HepG2 (cell line): ENCODE results near the gene SYNM. TPM values are rescaled to one million over a fixed set of nuclear protein-coding genes. Genes with fewer than 3 reads are reported as not detected.

Experiments used
- BHLHE40 ChIP-seq: IDR thresholded peaks from 2 replicates; pipeline ENCODE4 v1.6.1; 2011; ENCODE audit warnings: low read length, improper control_type of control experiment
- CBX2 ChIP-seq, 2 experiments: fragments of 200-600 bp in 1 of 2; sonication (generic); formaldehyde crosslinking in 1 of 2; IDR thresholded peaks; 2 replicates each; pipeline versions ENCODE4 v1.7.0 to v1.8.1; 2018 to 2022; ENCODE audit warnings: low read depth in 2 of 2, low read length in 1 of 2, mild to moderate bottlenecking in 1 of 2, missing genetic modification reagents in 1 of 2
- EZH2 ChIP-seq: conservative IDR thresholded peaks from 2 replicates; pipeline ENCODE4 v1.6.1; 2012; ENCODE audit warnings: mild to moderate bottlenecking, low read depth, low read length, moderate library complexity
- FOXK1 ChIP-seq: sonication (generic); formaldehyde crosslinking; IDR thresholded peaks from 2 replicates; pipeline ENCODE4 v1.4.0; 2020; ENCODE audit warnings: low read depth, missing genetic modification reagents, borderline replicate concordance
- GABPB1 ChIP-seq: IDR thresholded peaks from 2 replicates; pipeline ENCODE4 v1.6.1; 2016; ENCODE audit warnings: mild to moderate bottlenecking, missing genetic modification reagents, moderate library complexity, missing compliant biosample characterization
- MEIS2 ChIP-seq: sonication (generic); formaldehyde crosslinking; IDR thresholded peaks from 2 replicates; pipeline ENCODE4 v1.9.0; 2021; ENCODE audit warnings: mild to moderate bottlenecking, missing genetic modification reagents
- RAD21 ChIP-seq: fragments of 450-650 bp; formaldehyde crosslinking; IDR thresholded peaks from 2 replicates; pipeline ENCODE4 v1.5.0; 2020; ENCODE audit warnings: mild to moderate bottlenecking
- SAFB2 ChIP-seq: sonication (generic); formaldehyde crosslinking; IDR thresholded peaks from 2 replicates; pipeline ENCODE4 v1.5.1; 2020; ENCODE audit warnings: missing genetic modification reagents, low read depth, mild to moderate bottlenecking, borderline replicate concordance
- SALL1 ChIP-seq: sonication (generic); formaldehyde crosslinking; IDR thresholded peaks from 2 replicates; pipeline ENCODE4 v1.8.0; 2022; ENCODE audit warnings: mild to moderate bottlenecking, missing genetic modification reagents
- SRF ChIP-seq: IDR thresholded peaks from 2 replicates; pipeline ENCODE4 v1.6.1; 2011; ENCODE audit warnings: mild to moderate bottlenecking, low read depth, low read length, moderate library complexity
- ZNF124 ChIP-seq: sonication (generic); formaldehyde crosslinking; IDR thresholded peaks from 2 replicates; pipeline ENCODE4 v1.4.0; 2020; ENCODE audit warnings: missing genetic modification reagents
- ZNF44 ChIP-seq: sonication (generic); formaldehyde crosslinking; IDR thresholded peaks from 2 replicates; pipeline ENCODE4 v1.5.1; 2020; ENCODE audit warnings: mild to moderate bottlenecking, missing genetic modification reagents
- polyA plus RNA-seq, 8 experiments: library from polyadenylated mRNA; depleted of rRNA in 3 of 8; stranded (reverse) in 7 of 8; unstranded in 1 of 8; fragments of >200 nt; fragmentation: Illumina TruSeq in 4 of 8; extraction: Trizol in 4 of 8; gene quantifications; 2 replicates each; pipeline versions ENCODE4 v1.2.1 to v1.2.3, GENCODE V29; 2011 to 2016; ENCODE audit warnings: low read depth in 4 of 8, missing spikeins in 1 of 8, mixed read lengths in 1 of 8; ENCODE audit not compliant: insufficient read depth in 1 of 8
- total RNA-seq, 5 experiments: library from RNA; depleted of rRNA; stranded (reverse); fragments of >200 nt; fragmentation: Illumina TruSeq; extraction: Trizol; gene quantifications; 2 replicates each; pipeline ENCODE4 v1.2.3, GENCODE V29; 2016; ENCODE audit warnings: low read depth in 1 of 5
- TF ChIP-seq, protein P1 (sequence below): sonication (generic); formaldehyde crosslinking; IDR thresholded peaks from 2 replicates; pipeline ENCODE4 v1.5.0; 2020; ENCODE audit warnings: mild to moderate bottlenecking, missing genetic modification reagents, moderate library complexity
- TF ChIP-seq, protein P2 (sequence below): IDR thresholded peaks from 2 replicates; pipeline ENCODE4 v1.6.1; 2012; ENCODE audit warnings: inconsistent platforms
- TF ChIP-seq, protein P3 (sequence below): sonication (generic); formaldehyde crosslinking; IDR thresholded peaks from 2 replicates; pipeline ENCODE4 v1.5.1; 2020; ENCODE audit warnings: mild to moderate bottlenecking, missing genetic modification reagents, moderate library complexity
- TF ChIP-seq, protein P4 (sequence below): sonication (generic); formaldehyde crosslinking; IDR thresholded peaks from 2 replicates; pipeline ENCODE4 v1.4.0; 2020; ENCODE audit warnings: missing genetic modification reagents
- TF ChIP-seq, protein P5 (sequence below): sonication (generic); formaldehyde crosslinking; IDR thresholded peaks from 2 replicates; pipeline ENCODE4 v1.4.0; 2020; ENCODE audit warnings: missing genetic modification reagents

The SYNM gene
- total and polyA plus RNA-seq, 2 of the 13 experiments (the other 11 are each of a cell fraction or from before 2014, with no cell fraction given) = 1.1 to 3.7 TPM

DNA sequence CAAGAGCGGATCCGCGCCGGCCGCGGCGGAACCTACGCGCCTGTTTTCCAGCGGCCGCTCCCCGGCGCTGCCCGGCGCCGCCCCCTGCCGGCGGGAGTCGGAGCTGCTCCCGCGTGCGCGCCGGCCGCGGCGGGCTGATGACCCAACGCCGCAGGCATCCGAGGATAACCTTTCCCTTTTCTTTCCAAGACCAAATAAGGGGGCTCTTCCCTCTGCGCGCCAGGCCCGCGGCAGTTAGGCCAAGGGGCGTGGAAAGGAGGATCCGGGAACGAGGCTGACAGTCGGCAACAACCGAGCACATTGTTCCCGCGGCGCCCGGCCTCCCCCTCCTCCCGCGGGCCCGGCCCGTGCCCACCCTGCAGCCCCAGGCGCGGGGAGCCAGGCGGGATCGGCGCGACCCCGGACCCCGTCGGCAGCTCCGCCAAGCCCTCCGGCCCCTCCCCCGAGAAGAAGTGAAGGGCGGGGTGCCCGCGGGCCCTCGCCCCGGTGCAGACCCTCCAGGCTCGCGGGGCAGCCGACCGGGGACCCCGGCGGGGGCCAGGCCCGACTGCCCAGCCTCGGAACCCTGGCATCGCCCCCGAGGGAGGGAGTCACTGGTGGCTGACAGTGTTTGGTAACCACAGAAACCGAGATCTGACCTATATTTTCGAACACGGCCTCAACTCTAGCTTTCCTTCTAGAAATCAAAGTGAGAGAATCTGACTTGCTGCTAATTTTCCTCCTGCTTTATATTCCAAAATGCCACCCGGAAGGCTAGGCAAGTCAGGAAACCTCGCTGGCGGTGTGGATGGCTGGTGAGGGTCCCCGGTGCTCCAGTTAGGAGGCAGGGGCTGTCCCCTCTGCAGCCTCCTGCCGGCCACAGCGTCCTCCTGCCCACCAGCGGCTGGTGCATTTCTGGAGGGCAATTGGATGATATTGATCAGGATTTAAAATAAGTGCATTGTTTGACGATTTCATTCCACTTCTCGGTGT lies 45.6 kb upstream of the SYNM start (continued):
- TF ChIP-seq ZNF124 (CRISPR knock-in tag) = peak; percentile 72; the same call in 1 of the 2 replicates
- TF ChIP-seq, protein P1, sequence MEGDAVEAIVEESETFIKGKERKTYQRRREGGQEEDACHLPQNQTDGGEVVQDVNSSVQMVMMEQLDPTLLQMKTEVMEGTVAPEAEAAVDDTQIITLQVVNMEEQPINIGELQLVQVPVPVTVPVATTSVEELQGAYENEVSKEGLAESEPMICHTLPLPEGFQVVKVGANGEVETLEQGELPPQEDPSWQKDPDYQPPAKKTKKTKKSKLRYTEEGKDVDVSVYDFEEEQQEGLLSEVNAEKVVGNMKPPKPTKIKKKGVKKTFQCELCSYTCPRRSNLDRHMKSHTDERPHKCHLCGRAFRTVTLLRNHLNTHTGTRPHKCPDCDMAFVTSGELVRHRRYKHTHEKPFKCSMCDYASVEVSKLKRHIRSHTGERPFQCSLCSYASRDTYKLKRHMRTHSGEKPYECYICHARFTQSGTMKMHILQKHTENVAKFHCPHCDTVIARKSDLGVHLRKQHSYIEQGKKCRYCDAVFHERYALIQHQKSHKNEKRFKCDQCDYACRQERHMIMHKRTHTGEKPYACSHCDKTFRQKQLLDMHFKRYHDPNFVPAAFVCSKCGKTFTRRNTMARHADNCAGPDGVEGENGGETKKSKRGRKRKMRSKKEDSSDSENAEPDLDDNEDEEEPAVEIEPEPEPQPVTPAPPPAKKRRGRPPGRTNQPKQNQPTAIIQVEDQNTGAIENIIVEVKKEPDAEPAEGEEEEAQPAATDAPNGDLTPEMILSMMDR (CRISPR knock-in tag) = peak; percentile 66
- TF ChIP-seq GABPB1 (CRISPR knock-in tag) = no peak
- TF ChIP-seq SAFB2 (CRISPR knock-in tag) = 0 out of 2 replicates have a peak, but pooled peaks have one; percentile 30
- no peak for TF ChIP-seq ZNF44 (CRISPR knock-in tag)
- TF ChIP-seq, protein P2, sequence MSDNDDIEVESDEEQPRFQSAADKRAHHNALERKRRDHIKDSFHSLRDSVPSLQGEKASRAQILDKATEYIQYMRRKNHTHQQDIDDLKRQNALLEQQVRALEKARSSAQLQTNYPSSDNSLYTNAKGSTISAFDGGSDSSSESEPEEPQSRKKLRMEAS = peak; percentile 57; the same call in 1 of the 2 replicates
- TF ChIP-seq SRF = peak; percentile 71; the same call in 1 of the 2 replicates
- TF ChIP-seq, protein P3, sequence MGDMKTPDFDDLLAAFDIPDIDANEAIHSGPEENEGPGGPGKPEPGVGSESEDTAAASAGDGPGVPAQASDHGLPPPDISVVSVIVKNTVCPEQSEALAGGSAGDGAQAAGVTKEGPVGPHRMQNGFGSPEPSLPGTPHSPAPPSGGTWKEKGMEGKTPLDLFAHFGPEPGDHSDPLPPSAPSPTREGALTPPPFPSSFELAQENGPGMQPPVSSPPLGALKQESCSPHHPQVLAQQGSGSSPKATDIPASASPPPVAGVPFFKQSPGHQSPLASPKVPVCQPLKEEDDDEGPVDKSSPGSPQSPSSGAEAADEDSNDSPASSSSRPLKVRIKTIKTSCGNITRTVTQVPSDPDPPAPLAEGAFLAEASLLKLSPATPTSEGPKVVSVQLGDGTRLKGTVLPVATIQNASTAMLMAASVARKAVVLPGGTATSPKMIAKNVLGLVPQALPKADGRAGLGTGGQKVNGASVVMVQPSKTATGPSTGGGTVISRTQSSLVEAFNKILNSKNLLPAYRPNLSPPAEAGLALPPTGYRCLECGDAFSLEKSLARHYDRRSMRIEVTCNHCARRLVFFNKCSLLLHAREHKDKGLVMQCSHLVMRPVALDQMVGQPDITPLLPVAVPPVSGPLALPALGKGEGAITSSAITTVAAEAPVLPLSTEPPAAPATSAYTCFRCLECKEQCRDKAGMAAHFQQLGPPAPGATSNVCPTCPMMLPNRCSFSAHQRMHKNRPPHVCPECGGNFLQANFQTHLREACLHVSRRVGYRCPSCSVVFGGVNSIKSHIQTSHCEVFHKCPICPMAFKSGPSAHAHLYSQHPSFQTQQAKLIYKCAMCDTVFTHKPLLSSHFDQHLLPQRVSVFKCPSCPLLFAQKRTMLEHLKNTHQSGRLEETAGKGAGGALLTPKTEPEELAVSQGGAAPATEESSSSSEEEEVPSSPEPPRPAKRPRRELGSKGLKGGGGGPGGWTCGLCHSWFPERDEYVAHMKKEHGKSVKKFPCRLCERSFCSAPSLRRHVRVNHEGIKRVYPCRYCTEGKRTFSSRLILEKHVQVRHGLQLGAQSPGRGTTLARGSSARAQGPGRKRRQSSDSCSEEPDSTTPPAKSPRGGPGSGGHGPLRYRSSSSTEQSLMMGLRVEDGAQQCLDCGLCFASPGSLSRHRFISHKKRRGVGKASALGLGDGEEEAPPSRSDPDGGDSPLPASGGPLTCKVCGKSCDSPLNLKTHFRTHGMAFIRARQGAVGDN (CRISPR knock-in tag) = peak; percentile 42; the same call in 1 of the 2 replicates
- no peak for TF ChIP-seq SALL1 (CRISPR knock-in tag)
- TF ChIP-seq MEIS2 (CRISPR knock-in tag) = 0 out of 2 replicates have a peak, but pooled peaks have one; percentile 21
- TF ChIP-seq, protein P4, sequence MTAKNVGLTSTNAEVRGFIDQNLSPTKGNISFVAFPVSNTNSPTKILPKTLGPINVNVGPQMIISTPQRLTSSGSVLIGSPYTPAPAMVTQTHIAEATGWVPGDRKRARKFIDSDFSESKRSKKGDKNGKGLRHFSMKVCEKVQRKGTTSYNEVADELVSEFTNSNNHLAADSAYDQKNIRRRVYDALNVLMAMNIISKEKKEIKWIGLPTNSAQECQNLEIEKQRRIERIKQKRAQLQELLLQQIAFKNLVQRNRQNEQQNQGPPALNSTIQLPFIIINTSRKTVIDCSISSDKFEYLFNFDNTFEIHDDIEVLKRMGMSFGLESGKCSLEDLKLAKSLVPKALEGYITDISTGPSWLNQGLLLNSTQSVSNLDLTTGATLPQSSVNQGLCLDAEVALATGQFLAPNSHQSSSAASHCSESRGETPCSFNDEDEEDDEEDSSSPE (CRISPR knock-in tag) = no peak
- TF ChIP-seq CBX2 (IDR thresholded peaks at IDR 0.05; ENCODE audit: low read depth, low read length) = no peak
- no peak for TF ChIP-seq CBX2 (CRISPR knock-in tag; IDR thresholded peaks at IDR 0.05; ENCODE audit: low read depth)
- 0 out of 2 replicates have a peak, but pooled peaks have one; percentile 13 for TF ChIP-seq BHLHE40
- TF ChIP-seq EZH2 = 0 out of 2 replicates have a peak, but pooled peaks have one; percentile 58
- TF ChIP-seq FOXK1 (CRISPR knock-in tag) = no peak
- TF ChIP-seq RAD21 = peak; percentile 65
- TF ChIP-seq, protein P5, sequence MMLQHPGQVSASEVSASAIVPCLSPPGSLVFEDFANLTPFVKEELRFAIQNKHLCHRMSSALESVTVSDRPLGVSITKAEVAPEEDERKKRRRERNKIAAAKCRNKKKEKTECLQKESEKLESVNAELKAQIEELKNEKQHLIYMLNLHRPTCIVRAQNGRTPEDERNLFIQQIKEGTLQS (CRISPR knock-in tag) = peak; percentile 74
